ENCODE data around the gene WFIKKN1.

WFIKKN1 gene

DNA sequence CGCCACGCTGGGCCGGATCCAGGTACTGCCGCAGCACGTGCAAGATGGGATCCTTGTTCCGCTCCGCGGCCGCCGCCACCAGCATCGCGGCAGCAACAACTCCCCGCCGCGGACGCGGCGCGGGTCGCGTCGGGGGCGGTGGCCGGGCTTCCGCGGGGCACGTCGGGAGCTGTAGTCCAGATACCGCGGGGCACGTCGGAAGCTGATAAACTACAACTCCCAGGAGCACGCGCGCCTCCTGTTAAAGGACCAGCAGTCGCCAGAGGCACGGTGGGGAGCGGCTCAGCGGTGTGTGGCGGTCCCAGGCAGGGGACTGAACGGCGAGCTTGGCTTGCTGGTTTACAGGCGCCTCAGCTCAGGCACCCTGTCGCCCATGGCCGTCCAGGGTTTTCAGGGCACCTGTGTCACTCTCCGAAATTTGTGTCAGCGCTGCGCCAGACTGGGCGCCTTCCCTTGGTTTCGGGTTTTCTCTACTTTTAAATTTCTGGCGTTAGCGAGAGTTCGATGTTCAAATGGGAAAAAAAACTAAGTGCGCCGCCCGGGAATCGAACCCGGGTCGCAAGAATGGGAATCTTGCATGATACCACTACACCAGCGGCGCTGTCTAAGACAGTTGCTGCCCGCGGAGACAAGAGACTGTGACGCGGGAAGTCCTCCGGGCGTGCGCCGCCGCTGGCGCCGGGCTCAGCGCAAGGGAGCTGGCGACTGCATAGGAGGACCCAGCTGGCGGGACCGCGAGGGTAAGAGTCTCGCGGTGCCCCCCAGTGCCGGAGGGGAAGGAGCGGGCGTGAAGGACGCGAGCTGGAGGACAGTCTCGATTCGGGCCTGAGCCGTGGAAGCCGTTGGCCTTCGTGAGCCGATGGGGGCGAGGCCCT, 5.7 kb downstream of the WFIKKN1 start, which contains the start of gene METTL26:
Gene METTL26 (minus strand): TSS at position 100 of the 875 bp plus-strand sequence. CDS start 15 bp downstream, at position 85.
- H3F3A ChIP-seq (ENCODE audit: insufficient read depth, low read length) = no peaks in the 10 kb centered on the region
- no peaks in the 10 kb centered on the region for H4K20me1 ChIP-seq (ENCODE audit: insufficient read depth, low read length)
- TF ChIP-seq, protein P1, sequence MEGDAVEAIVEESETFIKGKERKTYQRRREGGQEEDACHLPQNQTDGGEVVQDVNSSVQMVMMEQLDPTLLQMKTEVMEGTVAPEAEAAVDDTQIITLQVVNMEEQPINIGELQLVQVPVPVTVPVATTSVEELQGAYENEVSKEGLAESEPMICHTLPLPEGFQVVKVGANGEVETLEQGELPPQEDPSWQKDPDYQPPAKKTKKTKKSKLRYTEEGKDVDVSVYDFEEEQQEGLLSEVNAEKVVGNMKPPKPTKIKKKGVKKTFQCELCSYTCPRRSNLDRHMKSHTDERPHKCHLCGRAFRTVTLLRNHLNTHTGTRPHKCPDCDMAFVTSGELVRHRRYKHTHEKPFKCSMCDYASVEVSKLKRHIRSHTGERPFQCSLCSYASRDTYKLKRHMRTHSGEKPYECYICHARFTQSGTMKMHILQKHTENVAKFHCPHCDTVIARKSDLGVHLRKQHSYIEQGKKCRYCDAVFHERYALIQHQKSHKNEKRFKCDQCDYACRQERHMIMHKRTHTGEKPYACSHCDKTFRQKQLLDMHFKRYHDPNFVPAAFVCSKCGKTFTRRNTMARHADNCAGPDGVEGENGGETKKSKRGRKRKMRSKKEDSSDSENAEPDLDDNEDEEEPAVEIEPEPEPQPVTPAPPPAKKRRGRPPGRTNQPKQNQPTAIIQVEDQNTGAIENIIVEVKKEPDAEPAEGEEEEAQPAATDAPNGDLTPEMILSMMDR (IDR thresholded peaks at IDR 0.05; ENCODE audit: low read length) = no peak
- no peak for TF ChIP-seq EZH2 (IDR thresholded peaks at IDR 0.05; ENCODE audit: borderline replicate concordance, low read length)
- H3K4me3 ChIP-seq (ENCODE audit: low read depth, low read length, poor library complexity, severe bottlenecking) = peak within 1 kb of the TSS; percentile 78
- H3K79me2 ChIP-seq (ENCODE audit: insufficient read depth, low read length) = no peaks in the 10 kb centered on the region
- no peaks in the 10 kb centered on the region for H3K36me3 ChIP-seq (ENCODE audit: insufficient read depth, low read length)
- H3K9ac ChIP-seq (ENCODE audit: low read length) = peak within 1 kb of the TSS; percentile 78
- peak within 1 kb of the TSS; percentile 70 for H3K27ac ChIP-seq (ENCODE audit: low read depth, low read length, poor library complexity, severe bottlenecking)
- peak within 1 kb of the TSS; percentile 84 for H3K4me2 ChIP-seq (ENCODE audit: low read length)
- H3K4me1 ChIP-seq (ENCODE audit: insufficient read depth, low read length, severe bottlenecking) = peaks cover 33% of the 10 kb centered on the region
- H3K9me3 ChIP-seq (ENCODE audit: low read length) = no peaks in the 10 kb centered on the region
- no peaks in the 10 kb centered on the region for H3K27me3 ChIP-seq (ENCODE audit: insufficient read depth, low read length)
- H3K9me2 ChIP-seq (ENCODE audit: low read depth, low read length) = no peaks in the 10 kb centered on the region
- no peak within 1 kb of the TSS for H2AFZ ChIP-seq (ENCODE audit: low read length)

DNA sequence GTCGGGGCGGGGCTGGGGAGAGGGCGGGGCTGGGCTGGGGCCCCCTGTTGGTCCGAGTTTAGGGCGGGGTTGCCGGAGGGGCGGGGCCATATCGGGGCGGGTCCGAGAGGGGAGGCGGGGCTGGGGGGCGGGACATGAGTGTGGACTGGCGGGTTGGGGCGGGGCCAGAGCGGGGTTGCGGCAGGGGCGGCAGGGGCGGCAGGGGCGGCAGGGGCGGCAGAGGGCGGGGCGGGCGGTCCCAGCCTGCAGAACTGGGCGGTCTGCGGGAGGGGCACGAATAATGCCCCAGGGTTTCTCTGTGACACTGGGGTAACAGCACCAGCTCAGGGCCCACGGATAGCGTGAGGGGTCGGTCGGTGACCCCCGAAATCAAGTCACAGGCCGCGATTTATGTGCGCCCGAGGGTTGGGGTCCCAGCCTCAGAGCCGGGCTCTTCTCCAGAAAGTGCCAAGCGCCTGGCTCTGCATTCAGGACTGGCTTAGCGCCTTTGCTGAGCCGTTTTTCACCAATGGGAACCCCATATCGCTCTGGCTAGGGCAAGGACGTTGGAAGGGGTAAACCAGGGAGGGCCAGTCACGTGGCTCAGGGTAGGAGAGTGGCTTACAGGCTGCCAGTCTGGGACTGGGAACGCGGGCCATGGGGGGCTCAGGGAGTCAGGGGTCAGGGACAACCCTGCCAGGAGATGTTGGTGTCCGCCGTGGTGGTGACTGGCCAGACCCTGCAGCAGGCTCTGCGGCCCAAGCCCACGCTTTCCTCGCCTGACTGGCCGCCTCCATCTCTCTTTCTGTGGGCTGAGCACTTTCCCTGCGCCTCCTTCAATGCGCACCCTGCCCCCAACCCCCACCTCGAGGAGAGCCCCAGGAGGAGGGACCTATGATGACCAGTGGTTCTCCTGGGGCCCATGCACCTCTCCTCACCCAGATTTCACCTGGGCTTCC, 6.6 kb downstream of the WFIKKN1 start:
- Histone ChIP-seq H4K20me1 (ENCODE audit: insufficient read depth, low read length) (no peaks in the 10 kb centered on the region), H3K4me3 (ENCODE audit: low read depth, low read length, poor library complexity, severe bottlenecking) (peak overlapping the region; percentile 78), H3K79me2 (ENCODE audit: insufficient read depth, low read length) (no peaks in the 10 kb centered on the region), H3K4me1 (ENCODE audit: insufficient read depth, low read length, severe bottlenecking) (peaks cover 35% of the 10 kb centered on the region), H3K27me3 (ENCODE audit: insufficient read depth, low read length) (no peaks in the 10 kb centered on the region), H3K27ac (ENCODE audit: low read depth, low read length, poor library complexity, severe bottlenecking) (peak overlapping the region; percentile 7), H3F3A (ENCODE audit: insufficient read depth, low read length) (no peaks in the 10 kb centered on the region), H3K4me2 (ENCODE audit: low read length) (peak overlapping the region; percentile 84), H3K9ac (ENCODE audit: low read length) (peak overlapping the region; percentile 78), H3K9me2 (ENCODE audit: low read depth, low read length) (no peaks in the 10 kb centered on the region), H2AFZ (ENCODE audit: low read length) (no peak overlapping the region), H3K9me3 (ENCODE audit: low read length) (no peaks in the 10 kb centered on the region), H3K36me3 (ENCODE audit: insufficient read depth, low read length) (no peaks in the 10 kb centered on the region; the same call in 1 of the 2 replicates)
- TF ChIP-seq EZH2 (IDR thresholded peaks at IDR 0.05; ENCODE audit: borderline replicate concordance, low read length) = no peak
- TF ChIP-seq, protein P1 (IDR thresholded peaks at IDR 0.05; ENCODE audit: low read length) = no peak

DNA sequence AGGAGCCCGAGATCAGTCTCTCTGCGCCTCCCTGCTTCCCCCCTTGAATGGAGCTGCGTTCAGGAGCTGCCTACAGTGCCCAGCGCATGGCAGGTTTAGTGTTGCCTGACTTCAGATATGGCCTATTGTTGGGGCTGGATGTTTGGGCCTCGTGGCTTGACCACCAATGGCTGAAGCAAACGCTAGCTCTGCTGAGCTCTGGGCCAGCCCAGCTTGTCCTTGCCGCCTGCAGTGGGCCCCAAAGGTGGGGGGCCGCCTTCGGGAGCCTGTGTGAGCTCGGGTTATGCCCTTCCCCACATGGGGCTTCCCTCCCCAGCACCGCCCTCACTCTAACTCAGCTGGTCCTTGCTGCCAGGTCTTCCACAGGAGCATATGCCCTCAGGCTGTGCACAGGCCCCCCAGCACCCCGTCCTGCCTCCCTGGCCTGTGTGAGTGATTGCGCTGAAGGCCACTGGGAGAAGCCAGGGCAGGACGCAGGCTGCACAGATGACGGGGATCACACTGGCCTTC, 7.3 kb downstream of the WFIKKN1 start:
- H3K9ac ChIP-seq (ENCODE audit: low read length) = no peak overlapping the region

More for the DNA sequence above, 7.3 kb downstream of the WFIKKN1 start:
- Histone ChIP-seq H3K9me3 (ENCODE audit: low read length) (no peaks in the 10 kb centered on the region), H4K20me1 (ENCODE audit: insufficient read depth, low read length) (no peaks in the 10 kb centered on the region), H3K4me2 (ENCODE audit: low read length) (no peak overlapping the region), H3K27me3 (ENCODE audit: insufficient read depth, low read length) (no peaks in the 10 kb centered on the region), H3K27ac (ENCODE audit: low read depth, low read length, poor library complexity, severe bottlenecking) (peak overlapping the region; percentile 7), H2AFZ (ENCODE audit: low read length) (no peak overlapping the region), H3K79me2 (ENCODE audit: insufficient read depth, low read length) (no peaks in the 10 kb centered on the region), H3K4me1 (ENCODE audit: insufficient read depth, low read length, severe bottlenecking) (peaks cover 43% of the 10 kb centered on the region), H3K36me3 (ENCODE audit: insufficient read depth, low read length) (no peaks in the 10 kb centered on the region; the same call in 1 of the 2 replicates), H3F3A (ENCODE audit: insufficient read depth, low read length) (no peaks in the 10 kb centered on the region), H3K4me3 (ENCODE audit: low read depth, low read length, poor library complexity, severe bottlenecking) (no peak overlapping the region), H3K9me2 (ENCODE audit: low read depth, low read length) (no peaks in the 10 kb centered on the region)
- TF ChIP-seq, protein P1 (IDR thresholded peaks at IDR 0.05; ENCODE audit: low read length) = no peak
